Nucleus accumbens (tissue), 56 donors: ENCODE measurements around the gene CLCF1.

Experiments used
- DNase-seq, 56 donors: peaks; one replicate each; lab custom pipeline; 2025; lab: John Stamatoyannopoulos, UW

CLCF1 gene

DNA sequence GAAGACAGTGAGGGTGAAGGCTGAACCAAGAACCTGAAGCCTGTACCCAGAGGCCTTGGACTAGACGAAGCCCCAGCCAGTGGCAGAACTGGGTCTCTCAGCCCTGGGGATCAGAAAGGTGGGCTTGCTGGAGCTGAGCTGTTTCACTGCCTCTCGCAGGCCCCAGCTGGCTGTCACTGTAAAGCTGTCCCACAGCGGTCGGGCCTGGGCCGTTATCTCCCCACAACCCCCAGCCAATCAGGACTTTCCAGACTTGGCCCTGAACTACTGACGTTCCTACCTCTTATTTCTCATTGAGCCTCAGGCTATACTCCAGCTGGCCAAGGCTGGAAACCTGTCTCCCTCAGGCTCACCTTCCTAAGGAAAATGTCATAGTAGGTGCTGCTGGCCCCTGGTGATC lies 24.1 kb upstream of the CLCF1 start:
- DNase-seq = no peak

DNA sequence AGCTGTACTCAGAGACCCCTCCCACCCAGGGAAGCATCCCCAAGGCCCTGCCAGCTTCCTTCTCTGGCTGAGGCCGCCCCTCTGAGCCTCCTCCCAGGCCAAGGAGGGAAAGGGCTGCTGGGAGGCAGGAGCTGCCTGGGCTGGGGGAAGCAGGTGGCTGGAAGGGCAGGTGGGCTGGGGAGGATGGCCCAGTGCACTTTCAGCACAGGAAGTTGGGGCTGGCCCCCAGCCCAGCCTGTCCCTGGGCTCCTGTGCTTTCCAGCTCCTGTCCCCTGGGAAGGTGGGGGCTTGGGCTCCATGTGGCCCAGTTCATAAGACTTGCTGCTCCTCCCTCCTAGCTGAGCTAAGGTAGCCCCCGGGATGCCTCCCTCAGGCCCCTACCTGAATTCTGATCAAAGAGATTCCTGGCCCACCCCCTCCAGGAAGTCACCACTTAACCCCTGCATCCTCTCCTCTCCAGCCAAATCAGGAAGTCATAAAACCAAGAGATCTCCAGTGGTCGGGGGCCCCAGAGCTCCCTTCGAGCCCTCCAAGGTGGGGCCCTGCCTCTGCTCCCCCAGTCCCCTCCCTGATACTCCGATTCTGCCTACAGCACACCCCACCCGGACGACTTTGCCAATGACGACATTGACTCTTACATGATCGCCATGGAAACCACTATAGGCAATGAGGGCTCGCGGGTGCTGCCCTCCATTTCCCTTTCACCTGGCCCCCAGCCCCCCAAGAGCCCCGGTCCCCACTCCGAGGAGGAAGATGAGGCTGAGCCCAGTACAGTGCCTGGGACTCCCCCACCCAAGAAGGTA lies 23.4 kb upstream of the CLCF1 start:
- DNase-seq = no peak

DNA sequence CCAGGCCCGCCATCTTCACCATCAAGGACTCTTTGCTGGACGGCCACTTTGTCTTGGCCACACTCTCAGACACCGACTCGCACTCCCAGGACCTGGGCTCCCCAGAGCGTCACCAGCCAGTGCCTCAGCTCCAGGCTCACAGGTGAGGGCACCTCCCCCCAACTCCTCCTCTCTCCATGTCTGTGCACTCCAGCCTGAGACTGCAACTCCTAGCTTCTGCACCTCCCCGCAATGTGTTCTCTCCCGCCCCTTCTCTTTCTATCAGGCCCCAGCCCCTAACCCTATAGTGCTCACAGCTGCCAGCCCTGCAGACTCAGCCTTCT lies 22.8 kb upstream of the CLCF1 start:
- no peak for DNase-seq

DNA sequence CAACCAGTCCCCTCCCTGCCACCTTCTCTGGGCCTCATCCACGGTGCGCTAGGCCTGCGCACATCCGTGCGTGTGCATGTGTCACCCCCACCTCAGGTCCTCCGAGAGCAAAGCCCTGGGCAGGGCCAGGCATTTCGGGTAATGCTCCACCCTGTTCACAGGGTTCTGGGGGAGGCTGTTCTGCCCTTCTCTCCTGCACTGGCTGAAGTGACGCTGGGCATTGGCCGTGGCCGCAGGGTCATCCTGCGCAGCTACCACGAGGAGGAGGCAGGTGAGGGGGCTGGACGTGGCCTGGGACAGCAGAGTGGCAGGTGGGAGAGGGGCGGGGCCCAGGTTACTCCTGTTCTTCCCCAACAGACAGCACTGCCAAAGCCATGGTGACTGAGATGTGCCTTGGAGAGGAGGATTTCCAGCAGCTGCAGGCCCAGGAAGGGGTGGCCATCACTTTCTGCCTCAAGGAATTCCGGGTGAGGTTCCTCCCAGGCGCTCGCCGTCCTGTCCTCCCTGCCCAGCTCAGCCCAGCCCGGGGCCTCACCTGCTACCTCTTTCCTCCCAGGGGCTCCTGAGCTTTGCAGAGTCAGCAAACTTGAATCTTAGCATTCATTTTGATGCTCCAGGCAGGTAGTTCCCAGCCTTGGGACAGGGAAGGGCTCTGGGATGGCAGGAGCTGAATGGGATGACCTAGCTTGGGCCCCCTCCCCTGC lies 22.3 kb upstream of the CLCF1 start:
- no peak for DNase-seq

DNA sequence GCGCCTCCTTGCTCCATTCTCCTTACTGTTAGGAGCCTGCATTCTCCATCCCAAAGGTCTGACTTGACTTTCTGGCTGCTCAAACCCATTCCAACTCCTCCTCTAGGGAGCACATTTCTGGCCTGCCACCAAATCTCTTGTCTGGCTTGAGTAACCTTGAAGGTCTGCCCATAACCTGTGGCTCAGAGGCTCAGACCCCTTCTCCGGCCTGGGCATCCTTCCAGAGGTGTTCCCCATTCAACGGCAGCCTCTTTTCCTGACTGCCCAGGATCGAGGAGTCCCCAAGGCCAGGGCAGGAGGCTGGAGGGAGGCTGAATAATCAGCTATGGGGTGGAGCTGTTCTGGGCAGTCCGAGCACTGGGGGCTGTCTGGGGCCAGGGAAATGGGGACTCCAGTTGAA lies 20.6 kb upstream of the CLCF1 start:
- DNase-seq = no peak

DNA sequence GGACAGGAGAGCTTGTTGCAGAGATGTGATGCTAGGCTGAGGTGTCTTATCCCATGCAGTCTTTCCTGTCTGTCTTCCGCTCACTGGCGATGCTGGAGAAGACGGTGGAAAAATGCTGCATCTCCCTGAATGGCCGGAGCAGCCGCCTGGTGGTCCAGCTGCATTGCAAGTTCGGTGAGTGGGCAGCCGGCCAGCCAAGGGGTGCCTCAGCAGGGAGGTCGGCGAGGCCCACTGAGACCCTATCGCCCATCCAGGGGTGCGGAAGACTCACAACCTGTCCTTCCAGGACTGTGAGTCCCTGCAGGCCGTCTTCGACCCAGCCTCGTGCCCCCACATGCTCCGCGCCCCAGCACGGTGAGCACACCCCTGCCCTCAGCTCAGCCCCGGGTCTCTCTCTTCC lies 20.0 kb upstream of the CLCF1 start:
- no peak for DNase-seq

DNA sequence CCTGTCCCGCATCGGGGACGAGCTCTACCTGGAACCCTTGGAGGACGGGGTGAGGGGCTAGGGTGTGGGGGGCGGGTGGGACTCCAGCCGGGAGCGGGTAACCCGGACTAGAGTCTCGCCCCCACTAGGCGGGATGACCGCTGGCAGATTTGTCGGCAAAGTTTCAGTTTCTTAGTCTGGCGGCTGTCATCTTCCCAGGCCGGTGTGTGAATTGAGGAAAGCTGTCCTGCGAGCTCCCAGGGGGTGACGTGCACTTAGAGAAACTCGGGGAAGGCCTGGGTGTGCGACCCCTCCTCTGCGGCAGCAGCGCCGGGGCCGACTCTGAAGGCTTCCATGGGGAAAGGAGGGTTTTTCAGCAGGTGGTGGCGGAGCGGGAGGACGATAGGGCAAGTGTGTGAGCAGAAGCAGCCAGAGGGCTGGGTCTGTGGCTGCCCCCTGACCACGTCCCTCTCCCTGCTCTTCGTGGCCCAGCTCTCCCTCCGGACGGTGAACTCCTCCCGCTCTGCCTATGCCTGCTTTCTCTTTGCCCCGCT lies 18.9 kb upstream of the CLCF1 start:
- no peak for DNase-seq

DNA sequence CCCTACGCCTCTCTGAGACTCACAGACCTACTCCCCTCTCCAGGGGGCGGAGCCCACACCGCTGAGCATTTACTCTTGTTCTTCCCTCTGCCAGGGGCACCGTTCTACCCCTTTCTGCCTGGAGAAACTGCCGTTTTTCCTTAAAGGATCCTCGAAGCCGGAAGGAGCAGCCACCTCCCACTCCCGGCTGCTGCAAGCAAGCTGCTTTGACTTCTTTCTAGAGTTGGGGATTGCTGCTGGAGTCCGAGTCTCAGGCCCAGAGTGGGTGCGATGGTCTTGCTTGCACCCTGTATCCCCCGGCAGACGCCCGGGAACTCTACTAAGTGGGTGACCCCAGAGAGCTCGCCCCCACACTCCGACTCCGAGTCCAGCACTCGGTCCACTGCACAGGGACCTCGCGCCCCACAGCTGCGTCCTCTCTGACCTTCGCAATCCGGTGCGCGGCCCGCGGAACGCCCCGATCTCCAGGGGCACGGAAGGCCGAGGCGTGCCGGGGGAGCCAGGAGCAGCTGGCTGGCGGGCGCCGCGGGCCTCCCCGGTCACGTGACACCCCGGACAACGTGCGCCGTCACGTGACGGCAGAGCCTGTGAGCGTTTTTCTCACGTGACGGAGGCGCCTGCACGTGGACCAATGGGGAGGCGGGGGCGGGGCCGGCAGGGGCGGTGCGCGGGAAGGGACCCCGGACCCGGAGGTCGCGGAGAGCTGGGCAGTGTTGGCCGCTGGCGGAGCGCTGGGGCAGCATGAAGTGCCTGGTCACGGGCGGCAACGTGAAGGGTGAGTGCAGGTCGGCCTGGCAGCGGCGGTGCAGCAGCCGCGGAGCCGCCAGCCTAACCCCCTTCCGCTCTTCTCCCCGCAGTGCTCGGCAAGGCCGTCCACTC lies 18.1 kb upstream of the CLCF1 start, which contains the start of gene RAD9A:
TSS of gene RAD9A (plus strand) at position 683 of the 879 bp plus-strand sequence. CDS start at position 742, 59 bp downstream.
- peak in 55 of 56 donors; percentile 63 to 97 (median 90) for DNase-seq

DNA sequence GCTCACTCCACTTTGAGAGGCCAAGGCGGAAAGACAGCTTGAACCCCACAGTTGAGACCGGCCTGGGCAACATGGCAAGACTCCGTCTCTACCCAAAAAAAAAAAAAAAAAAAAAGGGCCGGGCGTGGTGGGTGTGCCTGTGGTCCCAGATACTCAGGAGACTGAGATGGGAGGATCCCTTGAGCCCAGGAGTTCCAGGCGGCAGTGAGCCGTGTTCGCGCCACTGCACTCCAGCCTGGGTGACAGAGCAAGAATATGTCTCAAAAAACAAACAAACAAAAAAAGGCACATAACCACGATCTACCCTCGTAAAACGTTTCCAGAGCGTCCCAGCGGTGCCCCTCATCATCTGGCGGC lies 17.5 kb upstream of the CLCF1 start:
- no peak for DNase-seq

DNA sequence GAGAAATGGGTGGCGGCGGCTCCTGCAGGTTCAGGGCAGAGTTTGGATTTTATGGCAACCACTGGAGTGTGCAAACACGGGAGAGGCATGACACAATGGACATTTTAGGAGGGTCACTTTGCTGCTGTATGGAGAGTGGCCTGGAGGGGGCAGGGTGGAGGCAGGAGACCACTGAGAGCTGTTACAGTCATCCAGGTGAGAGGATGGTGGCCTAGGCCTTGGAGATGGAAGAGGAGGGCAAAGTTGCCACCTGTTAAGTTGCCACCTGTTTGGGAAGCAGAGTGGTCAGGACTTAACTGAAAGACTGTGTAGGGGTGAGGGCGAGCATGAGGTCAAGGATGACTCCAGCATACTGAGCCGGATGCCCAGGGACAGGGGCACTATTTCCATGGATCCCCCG lies 16.1 kb upstream of the CLCF1 start:
- peak in 2 of 56 donors; percentile 25 to 27 for DNase-seq

DNA sequence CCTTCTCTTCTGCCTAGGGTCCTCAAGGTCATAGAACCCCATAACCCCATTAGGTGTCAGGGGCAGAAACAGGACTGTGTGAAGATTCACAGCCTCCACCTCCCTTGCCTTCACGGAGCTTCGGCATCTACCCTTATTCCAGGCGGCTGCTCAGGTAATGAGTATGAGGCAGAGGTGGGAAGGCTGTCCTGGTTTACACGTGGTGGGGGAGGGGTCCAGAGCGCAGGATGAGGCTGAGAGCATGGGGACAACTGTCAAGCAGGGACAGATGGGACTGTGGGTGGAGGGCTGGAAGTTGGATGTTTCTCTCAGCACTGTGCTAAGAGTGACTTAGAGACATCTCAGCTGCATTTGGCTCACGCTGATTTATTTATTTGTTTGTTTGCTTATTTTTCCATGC lies 14.1 kb upstream of the CLCF1 start:
- no peak for DNase-seq

DNA sequence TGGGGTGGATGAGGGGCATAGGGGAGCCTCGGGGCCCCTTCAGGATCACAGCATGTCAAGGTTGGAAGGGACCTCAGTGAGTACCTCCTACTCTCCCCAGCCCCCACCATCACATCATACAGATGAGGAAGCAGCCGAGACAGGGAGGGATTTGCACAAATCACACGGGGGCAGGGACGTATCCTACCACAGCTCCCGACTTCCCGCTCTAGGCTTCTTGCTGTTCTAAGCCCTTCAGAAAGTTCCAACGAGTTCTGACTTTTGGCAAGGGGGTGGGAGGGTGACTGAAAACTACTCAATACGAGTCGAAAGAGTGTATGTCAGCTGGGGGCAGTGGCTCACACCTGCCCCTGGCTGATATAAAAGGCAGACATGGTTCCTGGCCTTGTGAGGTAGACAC lies 13.7 kb upstream of the CLCF1 start:
- no peak for DNase-seq

DNA sequence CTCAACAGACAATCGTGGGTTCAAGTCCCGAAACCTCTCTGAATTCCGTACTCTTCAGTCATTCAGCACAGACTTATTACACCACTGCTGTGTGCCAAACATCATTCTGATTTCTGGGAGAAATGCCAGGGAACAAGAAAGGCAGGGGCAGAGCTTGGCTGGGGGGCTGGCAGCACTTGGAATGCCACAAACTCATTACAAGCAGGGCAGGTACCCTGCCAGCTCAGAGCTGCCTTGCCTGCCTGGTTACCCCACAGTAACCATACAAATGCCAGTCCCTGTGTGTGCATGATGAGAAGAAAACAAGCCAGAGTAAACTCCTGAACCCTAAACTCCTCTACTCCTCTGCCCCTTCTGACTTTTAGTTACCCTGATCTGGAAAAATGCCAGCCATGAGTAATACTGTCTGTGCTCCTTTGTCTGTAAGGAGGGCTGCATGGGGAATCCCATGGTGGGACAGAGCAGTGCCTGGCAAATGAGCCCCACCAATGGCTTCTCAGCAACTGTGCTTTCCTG lies 11.5 kb upstream of the CLCF1 start:
- peak in 29 of 56 donors; percentile 17 to 77 (median 44) for DNase-seq

DNA sequence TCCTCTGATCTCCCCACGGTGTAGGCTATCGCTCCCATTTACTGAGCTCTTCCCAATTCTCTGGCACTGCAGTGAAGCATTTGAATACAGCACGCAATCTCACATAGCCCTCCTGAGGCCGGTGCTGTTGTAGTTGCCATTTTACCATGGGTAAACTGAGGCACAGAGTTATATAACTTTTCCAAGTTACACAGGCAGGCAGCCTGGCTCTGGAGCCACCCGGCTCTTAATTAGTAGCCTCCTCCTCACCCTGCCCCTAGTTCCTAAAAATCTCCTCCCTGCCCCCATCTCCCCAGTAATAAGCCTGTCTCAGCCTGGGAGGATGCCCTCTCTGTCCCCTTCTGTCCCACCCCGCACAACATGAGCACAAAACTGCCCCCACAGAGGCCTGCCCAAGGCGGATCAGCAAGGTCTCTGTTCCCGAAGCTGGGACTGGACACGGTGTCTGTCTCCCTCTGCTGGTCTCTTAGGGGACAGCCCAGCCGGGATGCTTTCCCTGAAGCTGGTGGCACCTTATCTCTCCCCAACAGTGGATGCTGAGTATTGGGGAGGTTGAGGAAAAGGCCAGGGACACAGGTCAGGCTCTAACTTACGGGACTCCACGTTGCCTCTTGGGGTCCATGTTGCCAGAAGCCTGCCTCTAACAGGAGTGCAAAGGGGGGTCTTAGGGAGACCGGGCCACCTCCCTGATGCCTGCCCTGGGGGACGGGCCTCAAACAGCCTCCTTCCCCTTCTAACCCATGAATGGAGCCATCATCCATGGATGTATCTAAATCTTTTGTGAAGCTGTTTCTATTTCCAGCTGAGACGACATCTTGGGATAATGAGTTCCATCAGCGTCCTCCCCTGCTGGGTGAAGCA lies 9.1 kb upstream of the CLCF1 start:
- peak in 51 of 56 donors; percentile 23 to 86 (median 63) for DNase-seq

DNA sequence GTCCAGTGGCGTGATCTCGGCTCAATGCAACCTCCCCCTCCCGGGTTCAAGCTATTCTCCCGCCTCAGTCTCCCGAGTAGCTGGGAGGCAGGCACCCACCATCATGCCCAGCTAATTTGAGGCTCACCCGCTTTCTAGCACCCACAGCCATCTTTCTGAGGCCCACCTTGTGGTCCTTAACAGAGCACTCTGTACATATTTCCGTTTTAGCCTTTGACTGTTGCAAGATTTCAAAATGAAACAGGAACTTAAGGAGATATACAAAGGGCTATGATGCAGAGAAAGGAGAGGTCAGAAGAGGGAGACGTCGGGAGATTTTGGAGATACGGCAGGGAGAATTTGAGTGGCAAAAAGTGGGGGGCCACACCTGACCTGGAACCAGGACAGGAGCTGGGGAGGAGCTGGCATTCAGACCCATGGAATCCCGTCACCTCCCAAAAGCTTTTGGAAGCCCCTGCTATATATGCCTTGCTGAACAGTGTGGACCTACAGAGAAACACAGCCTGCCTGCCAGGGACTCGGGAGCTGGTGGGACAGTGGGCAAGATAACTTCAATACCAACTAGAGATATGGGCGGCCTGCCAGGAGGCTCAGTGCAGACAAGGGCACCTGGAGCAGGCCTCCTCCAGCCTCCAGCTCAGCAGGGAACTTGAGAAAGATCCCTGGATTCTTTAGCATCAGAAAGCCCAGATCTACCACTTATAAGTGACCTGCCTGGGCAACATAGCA lies 8.0 kb upstream of the CLCF1 start:
- no peak for DNase-seq

DNA sequence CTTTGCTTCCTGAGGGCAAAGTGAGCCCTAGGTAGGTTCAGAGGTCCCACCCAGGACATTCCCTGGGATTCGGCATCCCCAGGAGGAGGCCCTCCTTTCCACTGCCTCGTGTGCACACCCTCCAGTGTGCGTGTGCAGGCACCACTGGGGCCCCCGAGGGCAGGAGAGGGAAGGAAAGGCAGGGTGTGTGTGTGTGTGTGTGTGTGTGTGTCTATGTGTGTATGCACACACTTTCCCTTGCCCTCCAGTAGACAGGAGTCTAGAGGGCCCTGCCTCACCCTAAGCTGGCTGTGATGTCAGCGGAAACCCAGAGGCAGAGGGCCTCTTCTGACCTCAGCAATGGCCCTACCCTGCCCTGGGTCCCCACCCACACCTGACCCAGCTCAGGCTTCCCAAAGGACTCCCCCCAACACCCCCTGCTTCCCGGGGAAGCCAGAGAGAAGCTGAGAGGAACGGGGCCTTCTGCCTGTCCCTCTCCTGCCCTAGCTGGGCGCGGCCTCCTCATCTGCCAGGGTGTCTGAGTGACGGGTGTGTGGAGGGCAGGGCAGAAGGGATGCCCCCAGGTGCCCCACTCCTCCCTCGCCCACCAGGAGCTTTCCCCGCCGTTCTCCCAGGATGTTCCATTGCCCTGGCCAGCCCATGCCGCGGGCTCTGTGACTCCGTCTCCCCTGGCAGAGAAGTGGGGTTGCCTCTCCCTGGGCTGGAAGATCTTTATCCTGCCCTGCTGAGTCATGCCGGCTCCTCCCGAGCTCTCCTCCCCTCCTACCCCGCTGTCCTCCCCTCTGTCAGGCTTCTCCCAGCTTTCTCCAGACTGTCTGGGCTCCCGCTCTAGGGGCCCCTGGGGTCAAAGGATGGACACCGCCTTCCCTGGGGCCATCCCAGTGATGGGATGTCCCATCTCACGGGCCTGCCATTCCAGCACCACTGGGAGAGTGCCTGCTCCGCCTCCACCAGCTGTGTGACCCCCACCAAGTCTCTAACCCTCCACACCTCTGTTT lies 6.0 kb upstream of the CLCF1 start:
- no peak for DNase-seq

DNA sequence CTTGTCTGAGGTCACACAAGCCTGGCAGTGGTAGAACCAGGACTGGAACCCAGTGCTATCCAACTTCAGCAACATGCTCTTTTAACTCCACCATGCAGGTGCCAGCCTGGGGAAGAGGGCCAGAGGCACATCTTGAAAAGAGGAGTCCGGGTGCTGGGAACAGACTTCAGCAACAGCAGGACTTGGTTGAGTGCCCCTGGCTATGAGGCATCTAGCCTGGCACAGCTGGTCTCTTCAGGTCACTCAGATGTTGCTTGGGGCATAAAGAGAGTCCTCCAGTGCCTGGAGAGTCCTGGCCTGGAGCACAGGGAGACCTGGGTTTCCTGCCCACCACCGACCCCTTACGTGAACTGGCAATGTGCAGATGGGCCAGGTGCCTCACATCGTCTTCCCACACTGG lies 5.1 kb upstream of the CLCF1 start:
- no peak for DNase-seq
